HPDE6-E6E7 (cell line): ENCODE measurements around the gene OSTC.

Experiments used
- DNase-seq: peaks from one replicate; pipeline ENCODE4 v3.0.0; 2011; ENCODE audit warnings: missing footprints; ENCODE audit errors: extremely low spot score

Gene OSTC

GRCh38 chr4:108714880-108715279 is 64.5 kb downstream of the OSTC start:
- no peak for DNase-seq

- no peak for DNase-seq
Observed at GRCh38 chr4:108716340-108716739, 65.9 kb downstream of the OSTC start.

GRCh38 chr4:108717386-108717785 is 67.0 kb downstream of the OSTC start:
- DNase-seq, result no peak
